Activated naive CD8-positive, alpha-beta T cell treated with anti-CD3 and anti-CD28 coated beads for 36 hours (primary cell): ENCODE results near the gene MPDZ. TPM values are rescaled to one million over a fixed set of nuclear protein-coding genes. Genes with fewer than 3 reads are reported as not detected.

Experiments used
- DNase-seq: peaks from one replicate; pipeline ENCODE4 v3.0.0; 2021
- H3K27ac Mint-ChIP-seq: one replicate; pipeline ENCODE4 v1.8.0; 2022; ENCODE audit warnings: mild to moderate bottlenecking, moderate library complexity, mixed read lengths
- H3K27me3 Mint-ChIP-seq: one replicate; pipeline ENCODE4 v1.8.0; 2022; ENCODE audit warnings: mild to moderate bottlenecking, mixed read lengths
- H3K36me3 Mint-ChIP-seq: one replicate; pipeline ENCODE4 v1.8.0; 2021; ENCODE audit warnings: mild to moderate bottlenecking, mixed read lengths
- H3K4me1 Mint-ChIP-seq: one replicate; pipeline ENCODE4 v1.8.0; 2021; ENCODE audit warnings: mixed read lengths
- H3K4me3 Mint-ChIP-seq: one replicate; pipeline ENCODE4 v1.8.0; 2022; ENCODE audit warnings: mild to moderate bottlenecking, moderate library complexity, mixed read lengths
- H3K9me3 Mint-ChIP-seq: one replicate; pipeline ENCODE4 v1.8.0; 2022; ENCODE audit warnings: mixed read lengths
- total RNA-seq, 2 experiments: library from RNA; stranded (reverse); gene quantifications; one replicate each; pipeline ENCODE4 v1.2.3, GENCODE V29; 2021

MPDZ gene, protein sequence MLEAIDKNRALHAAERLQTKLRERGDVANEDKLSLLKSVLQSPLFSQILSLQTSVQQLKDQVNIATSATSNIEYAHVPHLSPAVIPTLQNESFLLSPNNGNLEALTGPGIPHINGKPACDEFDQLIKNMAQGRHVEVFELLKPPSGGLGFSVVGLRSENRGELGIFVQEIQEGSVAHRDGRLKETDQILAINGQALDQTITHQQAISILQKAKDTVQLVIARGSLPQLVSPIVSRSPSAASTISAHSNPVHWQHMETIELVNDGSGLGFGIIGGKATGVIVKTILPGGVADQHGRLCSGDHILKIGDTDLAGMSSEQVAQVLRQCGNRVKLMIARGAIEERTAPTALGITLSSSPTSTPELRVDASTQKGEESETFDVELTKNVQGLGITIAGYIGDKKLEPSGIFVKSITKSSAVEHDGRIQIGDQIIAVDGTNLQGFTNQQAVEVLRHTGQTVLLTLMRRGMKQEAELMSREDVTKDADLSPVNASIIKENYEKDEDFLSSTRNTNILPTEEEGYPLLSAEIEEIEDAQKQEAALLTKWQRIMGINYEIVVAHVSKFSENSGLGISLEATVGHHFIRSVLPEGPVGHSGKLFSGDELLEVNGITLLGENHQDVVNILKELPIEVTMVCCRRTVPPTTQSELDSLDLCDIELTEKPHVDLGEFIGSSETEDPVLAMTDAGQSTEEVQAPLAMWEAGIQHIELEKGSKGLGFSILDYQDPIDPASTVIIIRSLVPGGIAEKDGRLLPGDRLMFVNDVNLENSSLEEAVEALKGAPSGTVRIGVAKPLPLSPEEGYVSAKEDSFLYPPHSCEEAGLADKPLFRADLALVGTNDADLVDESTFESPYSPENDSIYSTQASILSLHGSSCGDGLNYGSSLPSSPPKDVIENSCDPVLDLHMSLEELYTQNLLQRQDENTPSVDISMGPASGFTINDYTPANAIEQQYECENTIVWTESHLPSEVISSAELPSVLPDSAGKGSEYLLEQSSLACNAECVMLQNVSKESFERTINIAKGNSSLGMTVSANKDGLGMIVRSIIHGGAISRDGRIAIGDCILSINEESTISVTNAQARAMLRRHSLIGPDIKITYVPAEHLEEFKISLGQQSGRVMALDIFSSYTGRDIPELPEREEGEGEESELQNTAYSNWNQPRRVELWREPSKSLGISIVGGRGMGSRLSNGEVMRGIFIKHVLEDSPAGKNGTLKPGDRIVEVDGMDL (N-terminal part only)
- not detected for total RNA-seq

DNA sequence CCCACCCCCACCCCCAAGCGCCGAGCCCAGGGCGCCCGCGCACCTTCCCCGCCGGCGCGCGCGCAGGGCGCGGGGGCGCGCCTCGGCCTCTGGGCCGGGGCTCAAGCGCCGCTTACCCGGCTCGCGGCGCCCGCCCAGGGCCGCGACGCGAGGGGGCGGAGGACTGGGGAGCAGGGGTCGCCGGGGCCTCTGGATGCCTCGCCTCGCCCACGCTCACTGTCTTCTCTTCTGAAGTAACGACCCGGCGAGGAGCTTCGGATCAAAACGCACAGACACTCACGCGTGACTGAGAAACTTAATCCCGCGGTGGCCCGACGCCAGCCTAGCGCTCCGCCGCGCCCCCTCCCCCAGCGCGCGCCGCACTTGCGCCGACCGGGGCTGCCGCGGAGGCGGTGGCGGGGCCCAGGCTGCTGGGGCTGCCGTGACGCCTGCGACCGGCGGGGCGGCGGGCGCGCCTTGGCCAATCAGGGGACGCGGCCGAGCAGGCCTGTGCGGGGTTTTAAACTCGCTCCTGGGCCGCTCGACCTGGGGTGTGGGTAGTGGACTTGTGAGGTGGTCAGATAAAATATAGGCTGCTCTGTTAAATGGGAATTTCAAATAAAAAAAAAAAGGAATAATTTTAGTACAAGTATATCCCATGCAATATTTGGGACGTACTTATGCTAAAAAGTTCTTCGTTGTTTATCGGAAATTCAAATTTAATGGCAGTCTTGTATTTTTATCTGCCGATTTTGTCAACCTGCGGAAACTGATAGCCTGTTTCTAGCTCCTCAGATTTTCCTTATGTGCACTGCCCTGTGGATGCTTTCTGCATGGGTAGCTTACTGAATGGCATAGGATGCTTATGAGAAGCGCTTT lies at the start of gene MPDZ:
Gene MPDZ, minus strand, starts transcription at position 409 of the 858 bp plus-strand sequence. CDS start 29,377 bp downstream, outside the sequence.
- DNase-seq: no peak
- Mint-ChIP-seq H3K4me3 (no peak within 1 kb of the TSS), H3K4me1 (no peaks in the 10 kb centered on the region)

DNA sequence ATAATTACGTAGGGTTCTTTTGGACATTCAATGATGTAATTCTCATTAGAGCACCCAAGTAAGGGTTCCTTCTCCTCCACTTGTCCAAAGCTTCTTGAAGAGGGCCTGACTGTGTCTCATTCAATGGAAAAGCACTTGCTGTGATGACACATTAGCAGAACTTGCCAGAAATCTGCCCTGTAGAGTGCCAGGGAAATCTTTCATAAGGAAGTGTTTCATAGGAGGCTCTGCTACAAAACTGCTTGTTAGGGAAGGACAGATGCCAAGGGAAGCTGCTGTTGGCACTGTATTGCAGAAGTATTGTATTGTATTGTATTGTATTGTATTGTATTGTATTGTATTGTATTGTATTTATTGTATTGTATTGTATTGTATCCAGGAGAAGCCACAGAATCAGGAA lies 45.5 kb upstream of the MPDZ start:
- Mint-ChIP-seq H3K27me3 (no peaks in the 10 kb centered on the region), H3K4me1 (no peaks in the 10 kb centered on the region), H3K36me3 (no peaks in the 10 kb centered on the region), H3K9me3 (no peaks in the 10 kb centered on the region), H3K27ac (no peak overlapping the region), H3K4me3 (no peak overlapping the region)
- no peak for DNase-seq

More for the DNA sequence above, at the start of gene MPDZ:
- Mint-ChIP-seq H3K27me3 (peaks cover 38% of the 10 kb centered on the region), H3K9me3 (peaks cover 1% of the 10 kb centered on the region), H3K27ac (no peak within 1 kb of the TSS), H3K36me3 (no peaks in the 10 kb centered on the region)

DNA sequence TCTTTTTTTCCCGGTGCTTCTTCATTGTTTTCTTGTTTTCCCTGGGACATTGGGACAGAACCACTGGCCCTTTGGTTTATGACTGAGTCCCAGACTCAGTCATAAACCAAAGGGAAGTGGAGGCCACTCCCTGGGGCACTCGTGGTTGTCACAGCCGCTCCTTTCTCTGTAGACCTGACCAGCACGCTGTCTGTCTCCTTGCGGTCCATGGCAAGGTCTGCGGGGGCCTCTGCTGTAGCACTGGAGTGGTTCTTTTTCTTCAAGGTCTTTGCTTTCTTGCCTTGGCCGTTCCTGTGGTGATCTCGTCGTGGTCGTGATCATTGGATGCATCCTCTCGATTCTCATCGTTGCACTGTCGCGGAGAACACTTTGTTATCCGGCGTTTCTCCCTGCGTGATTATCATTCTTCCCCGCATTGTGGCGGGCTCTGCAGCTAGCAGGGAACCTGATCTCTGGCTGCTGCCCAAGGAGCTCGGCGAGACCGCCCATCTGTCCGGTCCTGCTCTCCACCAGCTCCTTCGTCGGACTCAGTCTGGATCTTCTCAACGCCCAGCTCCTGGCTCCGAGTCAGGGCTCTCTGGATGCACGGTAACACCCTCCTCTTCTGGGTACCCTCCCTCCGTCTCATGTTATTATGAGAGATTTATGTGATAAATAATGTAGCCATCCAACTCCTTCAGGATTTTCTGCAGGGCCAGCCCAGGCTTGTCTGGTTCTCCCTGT lies 43.5 kb upstream of the MPDZ start:
- H3K4me3 Mint-ChIP-seq: no peak overlapping the region
- no peaks in the 10 kb centered on the region for H3K4me1 Mint-ChIP-seq
- no peak overlapping the region for H3K27ac Mint-ChIP-seq
- peaks cover 1% of the 10 kb centered on the region for H3K9me3 Mint-ChIP-seq
- DNase-seq: no peak
- H3K36me3 Mint-ChIP-seq: no peaks in the 10 kb centered on the region
- H3K27me3 Mint-ChIP-seq: no peaks in the 10 kb centered on the region

DNA sequence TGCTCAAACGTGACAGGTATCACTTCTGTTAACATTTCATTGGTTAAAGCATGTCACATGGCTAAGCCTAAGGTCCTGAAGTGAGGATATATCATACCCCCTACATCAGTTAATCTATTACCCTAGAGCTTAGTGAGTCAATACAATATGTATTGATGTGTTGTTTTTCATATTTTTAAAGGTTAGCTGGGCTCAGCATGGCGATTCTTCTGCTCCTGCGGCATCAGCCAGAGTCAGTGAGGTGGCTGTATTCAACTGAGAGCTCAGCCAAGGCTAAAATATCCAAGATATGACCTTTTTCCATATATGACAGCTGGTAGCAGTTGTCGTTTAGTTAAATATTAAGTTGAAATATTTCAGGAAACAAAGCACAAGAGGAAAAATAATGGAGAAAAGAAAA lies 38.5 kb upstream of the MPDZ start:
- H3K4me3 Mint-ChIP-seq: no peak overlapping the region
- DNase-seq: no peak
- H3K27me3 Mint-ChIP-seq: no peaks in the 10 kb centered on the region
- H3K27ac Mint-ChIP-seq: no peak overlapping the region
- peaks cover 5% of the 10 kb centered on the region for H3K9me3 Mint-ChIP-seq
- no peaks in the 10 kb centered on the region for H3K4me1 Mint-ChIP-seq
- no peaks in the 10 kb centered on the region for H3K36me3 Mint-ChIP-seq

DNA sequence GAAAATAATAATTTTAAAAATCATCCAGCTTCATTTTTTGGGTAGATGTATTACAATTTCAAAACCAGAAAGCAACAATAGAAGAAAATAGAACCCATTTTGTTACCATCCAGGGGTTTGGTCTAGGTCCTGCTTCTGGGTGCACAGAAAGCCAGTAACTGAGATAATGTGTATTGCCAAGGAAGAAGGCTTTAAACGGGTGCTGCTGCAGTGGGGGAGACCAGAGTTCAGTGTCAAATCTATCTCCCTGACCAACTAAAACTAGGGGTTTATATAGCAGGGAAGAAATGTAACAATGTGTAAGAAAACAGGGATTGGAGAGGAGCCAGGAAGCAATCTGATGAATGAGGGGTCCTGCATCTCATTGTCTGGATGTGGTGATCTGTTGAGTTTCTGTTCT lies 17.5 kb upstream of the MPDZ start:
- H3K4me3 Mint-ChIP-seq: no peak overlapping the region
- no peaks in the 10 kb centered on the region for H3K4me1 Mint-ChIP-seq
- no peak for DNase-seq
- H3K36me3 Mint-ChIP-seq: no peaks in the 10 kb centered on the region
- peaks cover 10% of the 10 kb centered on the region for H3K9me3 Mint-ChIP-seq
- no peaks in the 10 kb centered on the region for H3K27me3 Mint-ChIP-seq
- no peak overlapping the region for H3K27ac Mint-ChIP-seq

DNA sequence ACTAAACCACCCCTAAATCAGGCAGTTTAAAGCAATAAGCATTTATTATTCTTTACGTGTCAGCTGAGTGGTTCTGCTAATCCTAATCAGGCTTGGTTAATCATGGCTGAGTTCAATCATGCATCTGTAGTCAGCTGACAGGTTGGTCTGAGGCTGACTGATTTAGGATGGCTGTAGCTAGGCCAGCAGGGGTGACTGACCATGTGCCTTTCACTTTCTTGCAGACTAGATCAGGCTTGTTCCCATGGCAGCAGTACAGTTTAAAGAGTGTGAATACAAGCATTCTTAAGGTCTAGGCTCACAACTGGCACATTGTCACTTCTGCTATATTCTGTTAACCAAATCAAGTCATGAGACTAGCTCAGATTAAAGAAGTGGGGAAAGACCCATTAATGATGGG lies 16.1 kb upstream of the MPDZ start:
- no peaks in the 10 kb centered on the region for H3K36me3 Mint-ChIP-seq
- H3K9me3 Mint-ChIP-seq: peaks cover 10% of the 10 kb centered on the region
- H3K27me3 Mint-ChIP-seq: no peaks in the 10 kb centered on the region
- no peak overlapping the region for H3K27ac Mint-ChIP-seq
- no peak overlapping the region for H3K4me3 Mint-ChIP-seq
- DNase-seq: no peak
- no peaks in the 10 kb centered on the region for H3K4me1 Mint-ChIP-seq

DNA sequence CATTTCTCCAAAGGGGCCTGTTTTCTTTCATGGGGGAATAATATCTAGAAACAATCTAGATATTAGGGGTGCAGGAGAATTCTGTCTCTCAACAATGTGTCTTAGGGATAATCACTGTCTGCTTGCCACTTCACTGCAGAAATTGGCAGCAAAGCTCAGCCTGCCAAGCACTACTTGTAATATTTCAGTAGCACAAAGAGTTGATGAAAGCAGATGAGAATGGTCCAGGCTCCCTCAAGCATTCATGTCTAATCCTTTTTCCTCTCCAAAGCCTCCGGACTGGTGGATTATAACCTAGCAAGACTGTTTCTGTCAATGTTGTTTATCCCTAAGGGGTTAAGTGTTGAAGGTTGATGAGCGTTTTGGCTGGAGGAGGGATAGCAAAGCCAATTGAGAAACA lies 13.3 kb upstream of the MPDZ start:
- no peaks in the 10 kb centered on the region for H3K27me3 Mint-ChIP-seq
- no peaks in the 10 kb centered on the region for H3K4me1 Mint-ChIP-seq
- H3K4me3 Mint-ChIP-seq: no peak overlapping the region
- no peak overlapping the region for H3K27ac Mint-ChIP-seq
- peaks cover 7% of the 10 kb centered on the region for H3K9me3 Mint-ChIP-seq
- DNase-seq: no peak
- H3K36me3 Mint-ChIP-seq: no peaks in the 10 kb centered on the region

DNA sequence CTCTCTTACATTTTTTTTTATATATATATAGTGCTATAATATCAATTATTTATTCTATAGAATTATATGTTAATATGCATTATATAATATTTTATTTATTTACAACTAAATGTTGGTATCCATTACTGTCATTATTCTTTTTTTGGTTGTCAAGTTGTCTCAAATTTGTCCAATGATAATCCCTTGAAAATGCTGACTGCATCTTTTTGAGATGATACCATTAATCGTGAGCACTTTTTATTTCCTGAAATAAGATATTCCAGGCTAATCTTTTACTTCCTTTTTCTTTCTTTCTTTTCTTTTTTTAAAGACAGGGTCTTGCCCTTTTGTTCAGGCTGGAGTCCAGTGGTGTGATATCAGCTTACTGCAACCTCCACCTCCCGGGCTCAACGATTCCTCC lies 12.7 kb upstream of the MPDZ start:
- no peaks in the 10 kb centered on the region for H3K36me3 Mint-ChIP-seq
- no peaks in the 10 kb centered on the region for H3K4me1 Mint-ChIP-seq
- no peak overlapping the region for H3K27ac Mint-ChIP-seq
- peaks cover 7% of the 10 kb centered on the region for H3K9me3 Mint-ChIP-seq
- no peaks in the 10 kb centered on the region for H3K27me3 Mint-ChIP-seq
- no peak overlapping the region for H3K4me3 Mint-ChIP-seq
- DNase-seq: no peak

DNA sequence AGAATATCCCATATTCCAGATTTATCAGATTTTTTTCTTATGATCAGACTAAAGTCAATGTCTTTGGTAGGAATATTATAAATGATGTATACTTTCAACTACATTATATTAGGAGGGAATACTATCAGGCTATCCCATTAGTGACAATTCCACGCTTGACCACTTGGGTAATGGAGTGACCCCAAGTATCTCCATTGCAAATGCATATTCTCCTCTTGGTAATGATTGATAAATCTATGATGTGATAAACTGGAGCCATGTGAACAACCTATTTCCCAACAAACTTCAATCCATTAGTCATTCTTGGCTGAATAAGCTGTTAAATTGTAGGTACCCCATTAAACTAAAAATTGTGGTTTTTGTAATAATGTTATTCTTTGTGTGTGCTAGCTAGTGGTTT lies 12.2 kb upstream of the MPDZ start:
- H3K4me1 Mint-ChIP-seq: no peaks in the 10 kb centered on the region
- no peak for DNase-seq
- H3K9me3 Mint-ChIP-seq: peaks cover 4% of the 10 kb centered on the region
- H3K36me3 Mint-ChIP-seq: no peaks in the 10 kb centered on the region
- no peak overlapping the region for H3K4me3 Mint-ChIP-seq
- no peak overlapping the region for H3K27ac Mint-ChIP-seq
- H3K27me3 Mint-ChIP-seq: no peaks in the 10 kb centered on the region

DNA sequence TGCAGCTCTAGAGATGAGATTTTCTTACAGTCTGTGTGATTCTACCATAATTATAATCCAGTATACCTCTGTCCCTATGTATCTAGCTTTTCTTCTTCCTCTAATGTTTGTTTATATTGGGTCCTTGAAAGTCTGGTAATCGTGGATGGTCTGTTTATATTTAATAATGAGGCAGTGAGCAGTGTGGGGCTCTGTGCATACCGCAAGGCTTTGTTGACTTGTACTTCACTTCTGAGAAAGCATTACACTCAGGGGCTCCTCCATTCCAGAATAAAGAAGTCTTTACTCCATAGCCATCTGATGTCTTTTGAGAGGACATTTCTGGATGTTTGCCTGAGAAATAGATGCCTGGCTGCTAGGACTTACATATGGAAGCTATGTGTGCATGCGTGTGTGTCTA lies 4.5 kb upstream of the MPDZ start:
- no peaks in the 10 kb centered on the region for H3K36me3 Mint-ChIP-seq
- peaks cover 13% of the 10 kb centered on the region for H3K27me3 Mint-ChIP-seq
- DNase-seq: no peak
- no peak overlapping the region for H3K4me3 Mint-ChIP-seq
- no peaks in the 10 kb centered on the region for H3K4me1 Mint-ChIP-seq
- H3K9me3 Mint-ChIP-seq: peaks cover 1% of the 10 kb centered on the region
- no peak overlapping the region for H3K27ac Mint-ChIP-seq

DNA sequence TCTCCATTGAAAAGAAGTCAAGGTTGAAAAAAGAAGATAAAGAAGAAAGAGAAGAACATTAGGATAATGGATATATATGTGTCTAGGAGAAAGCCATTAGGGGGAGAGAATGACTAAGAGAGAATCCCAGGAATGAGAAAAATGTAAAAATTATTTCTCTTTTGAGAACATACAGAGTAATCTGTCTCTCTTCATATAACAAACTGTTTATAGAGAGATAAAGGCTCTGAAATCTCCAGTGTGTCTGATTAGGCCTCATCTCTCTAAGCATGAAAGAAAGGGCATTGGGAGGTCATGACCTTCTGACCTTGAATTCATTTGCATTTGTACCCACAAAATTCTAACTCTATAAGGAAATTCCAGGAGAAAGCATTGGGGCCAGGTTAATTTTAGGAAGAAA lies 3.5 kb upstream of the MPDZ start:
- H3K9me3 Mint-ChIP-seq: peaks cover 1% of the 10 kb centered on the region
- no peak overlapping the region for H3K4me3 Mint-ChIP-seq
- no peak for DNase-seq
- H3K27ac Mint-ChIP-seq: no peak overlapping the region
- no peaks in the 10 kb centered on the region for H3K36me3 Mint-ChIP-seq
- peaks cover 19% of the 10 kb centered on the region for H3K27me3 Mint-ChIP-seq
- no peaks in the 10 kb centered on the region for H3K4me1 Mint-ChIP-seq

DNA sequence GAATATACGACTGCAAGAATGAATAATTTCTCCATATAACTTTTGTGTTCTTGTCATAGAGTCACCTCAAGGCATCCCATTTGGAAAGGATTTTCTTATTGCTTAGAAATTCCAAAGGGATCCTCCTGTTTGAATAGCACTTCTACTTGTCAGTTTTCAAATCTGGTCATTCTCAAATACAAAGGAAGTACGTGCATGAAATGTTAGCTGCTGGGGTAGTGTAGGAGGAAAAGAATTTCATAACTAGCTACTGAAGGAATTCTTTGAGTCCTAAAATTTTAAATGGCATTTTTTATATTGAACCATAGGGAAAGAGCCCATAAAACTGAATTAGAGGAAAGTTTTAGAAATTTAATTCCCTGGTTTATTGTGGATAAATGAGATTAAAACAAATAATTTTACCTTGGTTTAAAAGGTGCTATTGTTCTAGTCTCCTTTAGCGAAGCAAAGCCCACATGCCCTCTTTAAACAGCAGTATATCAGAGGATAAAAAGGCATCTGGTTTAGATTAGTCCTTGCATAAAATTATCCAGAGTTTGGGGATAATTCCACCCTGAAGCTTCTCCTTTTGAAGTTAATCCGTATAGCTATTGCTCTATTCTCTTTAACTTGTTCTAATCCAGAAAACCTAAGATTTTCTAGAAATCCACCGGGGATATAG lies 2.0 kb upstream of the MPDZ start:
- no peaks in the 10 kb centered on the region for H3K4me1 Mint-ChIP-seq
- no peak overlapping the region for H3K4me3 Mint-ChIP-seq
- H3K27ac Mint-ChIP-seq: no peak overlapping the region
- no peak for DNase-seq
- H3K27me3 Mint-ChIP-seq: peaks cover 33% of the 10 kb centered on the region
- no peaks in the 10 kb centered on the region for H3K36me3 Mint-ChIP-seq
- peaks cover 1% of the 10 kb centered on the region for H3K9me3 Mint-ChIP-seq

DNA sequence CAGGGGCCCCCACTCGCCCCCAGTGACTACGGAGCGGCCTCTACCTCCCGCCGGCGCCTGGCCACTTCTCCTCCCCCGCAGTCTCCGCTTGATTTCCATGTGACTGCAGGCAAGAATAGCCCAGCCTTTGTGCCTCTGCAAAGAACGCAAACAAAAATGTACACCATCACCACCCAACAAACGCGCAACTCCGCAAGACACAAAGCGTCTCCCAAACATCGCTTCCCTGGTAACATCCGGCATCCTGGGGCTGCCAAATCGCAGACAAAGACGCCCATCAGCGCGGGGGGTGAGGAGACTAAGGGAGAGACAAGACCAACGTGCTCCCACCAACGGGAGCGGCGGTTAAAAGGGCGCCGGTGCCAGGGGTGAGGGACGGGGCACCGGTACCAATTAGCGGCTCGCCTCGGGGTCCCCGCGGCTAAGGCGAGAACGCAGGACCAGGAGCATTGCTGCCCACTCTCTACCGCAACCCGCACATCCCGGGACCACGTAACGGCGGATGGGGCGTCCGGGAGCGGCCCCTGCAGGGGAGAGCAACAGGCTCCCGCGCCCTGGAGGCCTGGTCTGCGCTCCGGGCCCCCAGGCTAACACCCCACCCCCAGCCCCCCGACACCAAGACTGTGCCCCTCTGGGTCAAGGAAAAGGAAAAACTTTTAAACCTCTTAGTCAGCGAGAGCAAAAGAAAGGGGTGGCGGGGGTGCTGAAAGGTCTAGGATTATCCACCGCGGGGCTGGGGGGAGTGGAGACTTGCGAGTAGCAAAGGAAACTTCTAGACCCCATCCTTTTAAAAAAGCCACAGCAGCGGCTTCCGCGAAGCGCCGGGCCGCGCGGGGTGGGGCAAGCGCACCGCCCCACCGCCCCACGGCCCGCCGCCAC lies 885 bp downstream of the MPDZ start:
- Mint-ChIP-seq H3K27ac (no peak overlapping the region), H3K36me3 (no peaks in the 10 kb centered on the region), H3K9me3 (peaks cover 1% of the 10 kb centered on the region), H3K4me1 (no peaks in the 10 kb centered on the region), H3K27me3 (peaks cover 38% of the 10 kb centered on the region), H3K4me3 (no peak overlapping the region)
- DNase-seq: no peak
